ENCODE measurements around the gene ITFG2.
"Not testable (repeated sequence)": the region's sequence is repeated elsewhere in the genome, so short reads cannot be mapped to it uniquely, and the experiment has no call there.

The ITFG2 gene

GRCh38 chr12:2765608-2766007 lies 46.9 kb upstream of the ITFG2 start:
- Histone ChIP-seq H3K9me3 (ENCODE audit: insufficient read depth, low read length, severe bottlenecking) (no peaks in the 10 kb centered on the region), H2AFZ (ENCODE audit: low read depth, low read length) (no peak overlapping the region), H3K27me3 (ENCODE audit: insufficient read depth, low read length, poor library complexity) (no peaks in the 10 kb centered on the region), H3K79me2 (ENCODE audit: insufficient read depth, low read length) (no peaks in the 10 kb centered on the region), H3K4me2 (ENCODE audit: insufficient read depth, low read length) (no peak overlapping the region), H3K4me3 (ENCODE audit: low read depth in 1 of 2, low read length in 2 of 2) (no peak overlapping the region), H3K36me3 (ENCODE audit: insufficient read depth, low read length) (no peaks in the 10 kb centered on the region), H3K27ac (ENCODE audit: low read length) (no peak overlapping the region), H4K20me1 (ENCODE audit: insufficient read depth, low read length) (0 out of 2 replicates have a peak, but pooled peaks cover 9% of the 10 kb centered on the region), H3K4me1 (ENCODE audit: insufficient read depth, low read length) (no peaks in the 10 kb centered on the region), H3K9ac (ENCODE audit: low read depth, low read length) (no peak overlapping the region)
- no peak for ATAC-seq (ENCODE audit: insufficient read depth, low read depth)
- TF ChIP-seq CTCF (IDR thresholded peaks at IDR 0.05; ENCODE audit: borderline replicate concordance, extremely low read depth, low read length, poor library complexity, severe bottlenecking) (no peak), EZH2 (IDR thresholded peaks at IDR 0.05; ENCODE audit: borderline replicate concordance, low read depth, low read length, severe bottlenecking) (no peak)
- DNase-seq: no peak

- H3K79me2 ChIP-seq (ENCODE audit: insufficient read depth, low read length): no peaks in the 10 kb centered on the region
- no peak overlapping the region for H3K4me3 ChIP-seq (ENCODE audit: low read depth in 1 of 2, low read length in 2 of 2)
- no peaks in the 10 kb centered on the region for H3K4me1 ChIP-seq (ENCODE audit: insufficient read depth, low read length)
- H4K20me1 ChIP-seq (ENCODE audit: insufficient read depth, low read length): 0 out of 2 replicates have a peak, but pooled peaks cover 9% of the 10 kb centered on the region
- H3K4me2 ChIP-seq (ENCODE audit: insufficient read depth, low read length): no peak overlapping the region
- no peaks in the 10 kb centered on the region for H3K9me3 ChIP-seq (ENCODE audit: insufficient read depth, low read length, severe bottlenecking)
- H3K9ac ChIP-seq (ENCODE audit: low read depth, low read length): no peak overlapping the region
- no peak for DNase-seq
- H2AFZ ChIP-seq (ENCODE audit: low read depth, low read length): no peak overlapping the region
- no peaks in the 10 kb centered on the region for H3K27me3 ChIP-seq (ENCODE audit: insufficient read depth, low read length, poor library complexity)
- ATAC-seq (ENCODE audit: insufficient read depth, low read depth): no peak
- no peak for TF ChIP-seq EZH2 (IDR thresholded peaks at IDR 0.05; ENCODE audit: borderline replicate concordance, low read depth, low read length, severe bottlenecking)
- no peak for TF ChIP-seq CTCF (IDR thresholded peaks at IDR 0.05; ENCODE audit: borderline replicate concordance, extremely low read depth, low read length, poor library complexity, severe bottlenecking)
- no peak overlapping the region for H3K27ac ChIP-seq (ENCODE audit: low read length)
- H3K36me3 ChIP-seq (ENCODE audit: insufficient read depth, low read length): no peaks in the 10 kb centered on the region
These were observed 44.1 kb upstream of the ITFG2 start for GRCh38 chr12:2768224-2768961.

GRCh38 chr12:2769866-2770533 lies 42.5 kb upstream of the ITFG2 start:
- Histone ChIP-seq H3K36me3 (ENCODE audit: insufficient read depth, low read length) (no peaks in the 10 kb centered on the region), H3K4me2 (ENCODE audit: insufficient read depth, low read length) (no peak overlapping the region), H3K27ac (ENCODE audit: low read length) (no peak overlapping the region), H3K4me3 (ENCODE audit: low read depth in 1 of 2, low read length in 2 of 2) (no peak overlapping the region), H2AFZ (ENCODE audit: low read depth, low read length) (no peak overlapping the region), H3K4me1 (ENCODE audit: insufficient read depth, low read length) (no peaks in the 10 kb centered on the region), H3K9me3 (ENCODE audit: insufficient read depth, low read length, severe bottlenecking) (no peaks in the 10 kb centered on the region), H4K20me1 (ENCODE audit: insufficient read depth, low read length) (peaks cover 5% of the 10 kb centered on the region; the same call in 1 of the 2 replicates), H3K27me3 (ENCODE audit: insufficient read depth, low read length, poor library complexity) (no peaks in the 10 kb centered on the region), H3K79me2 (ENCODE audit: insufficient read depth, low read length) (no peaks in the 10 kb centered on the region), H3K9ac (ENCODE audit: low read depth, low read length) (no peak overlapping the region)
- TF ChIP-seq CTCF (IDR thresholded peaks at IDR 0.05; ENCODE audit: borderline replicate concordance, extremely low read depth, low read length, poor library complexity, severe bottlenecking) (no peak), EZH2 (IDR thresholded peaks at IDR 0.05; ENCODE audit: borderline replicate concordance, low read depth, low read length, severe bottlenecking) (no peak)
- ATAC-seq (ENCODE audit: insufficient read depth, low read depth): no peak
- DNase-seq: no peak

GRCh38 chr12:2770544-2770943 lies 41.9 kb upstream of the ITFG2 start:
- not testable (repeated sequence) for H3K4me1 ChIP-seq (ENCODE audit: insufficient read depth, low read length); H3K4me3 ChIP-seq (ENCODE audit: low read depth in 1 of 2, low read length in 2 of 2); H3K4me2 ChIP-seq (ENCODE audit: insufficient read depth, low read length); H3K9me3 ChIP-seq (ENCODE audit: insufficient read depth, low read length, severe bottlenecking); H3K36me3 ChIP-seq (ENCODE audit: insufficient read depth, low read length); DNase-seq; ATAC-seq (ENCODE audit: insufficient read depth, low read depth); H2AFZ ChIP-seq (ENCODE audit: low read depth, low read length); H3K27me3 ChIP-seq (ENCODE audit: insufficient read depth, low read length, poor library complexity); H3K79me2 ChIP-seq (ENCODE audit: insufficient read depth, low read length); H3K9ac ChIP-seq (ENCODE audit: low read depth, low read length); H3K27ac ChIP-seq (ENCODE audit: low read length); H4K20me1 ChIP-seq (ENCODE audit: insufficient read depth, low read length)

All from DND-41 (cell line).